ENCODE data around the gene CXorf49. TPM values are rescaled to one million over a fixed set of nuclear protein-coding genes. Genes with fewer than 3 reads are reported as not detected.
A peak's percentile ranks its signal among the peaks of the same experiment; 100 is the strongest.
"Not testable (repeated sequence)": the region's sequence is repeated elsewhere in the genome, so short reads cannot be mapped to it uniquely, and the experiment has no call there.

The CXorf49 gene
- total and polyA plus RNA-seq, 11 donors: not detected

DNA sequence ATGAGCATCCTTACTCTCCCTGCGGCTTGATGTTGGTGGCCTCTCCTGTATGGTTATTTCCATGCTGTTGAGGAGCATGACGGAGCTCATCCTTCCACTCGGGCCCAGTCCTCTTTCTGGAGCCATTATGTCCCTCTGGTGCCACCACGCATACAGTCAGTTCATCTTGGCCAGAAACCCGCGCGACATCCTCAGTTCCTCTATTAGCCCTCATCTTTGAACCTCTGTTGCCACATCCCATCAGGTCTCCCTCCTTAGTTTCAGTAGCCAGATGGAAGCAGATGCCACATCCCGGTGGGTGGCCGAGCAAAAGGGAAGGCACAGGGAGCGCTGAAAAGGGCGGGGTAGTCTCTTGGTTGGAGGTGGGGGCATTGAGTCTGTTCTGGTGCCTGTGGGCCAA, 46.1 kb downstream of the CXorf49 start:
- Histone ChIP-seq H3K36me3 (no peaks in the 10 kb centered on the region), H3K27me3 (no peaks in the 10 kb centered on the region), H3K4me1 (no peaks in the 10 kb centered on the region), H3K27ac (no peak overlapping the region), H3K4me3 (no peak overlapping the region), H3K9me3 (no peaks in the 10 kb centered on the region)
- WGBS, 4 donors: 86 to 93% (median 90%) methylated on average over 11 of the region's 11 CpGs
- DNase-seq (no peak), ATAC-seq (no peak)
- intact Hi-C loops (cut with DNase I): no loop called here
- no peak for TF ChIP-seq POLR2A (IDR thresholded peaks at IDR 0.05)
- no peak for TF ChIP-seq CTCF (IDR thresholded peaks at IDR 0.05)

- peak in 1 of 5 donors; percentile 51 for DNase-seq
- H3K27me3 ChIP-seq: no peaks in the 10 kb centered on the region
- H3K36me3 ChIP-seq: no peaks in the 10 kb centered on the region
- no peak overlapping the region for H3K27ac ChIP-seq
- intact Hi-C loops (cut with DNase I): no loop called here
- 60 to 66% (median 63%) methylated on average over 10 to 12 of the region's 12 CpGs for WGBS, 4 donors
- no peak overlapping the region for H3K4me3 ChIP-seq
- no peaks in the 10 kb centered on the region for H3K9me3 ChIP-seq
- no peaks in the 10 kb centered on the region for H3K4me1 ChIP-seq
- peak in 1 of 4 donors; percentile 62 for ATAC-seq
- TF ChIP-seq CTCF (IDR thresholded peaks at IDR 0.05) (no peak), POLR2A (IDR thresholded peaks at IDR 0.05) (no peak)
These were observed 46.9 kb downstream of the CXorf49 start for GRCh38 chrX:71671043-71671780.

DNA sequence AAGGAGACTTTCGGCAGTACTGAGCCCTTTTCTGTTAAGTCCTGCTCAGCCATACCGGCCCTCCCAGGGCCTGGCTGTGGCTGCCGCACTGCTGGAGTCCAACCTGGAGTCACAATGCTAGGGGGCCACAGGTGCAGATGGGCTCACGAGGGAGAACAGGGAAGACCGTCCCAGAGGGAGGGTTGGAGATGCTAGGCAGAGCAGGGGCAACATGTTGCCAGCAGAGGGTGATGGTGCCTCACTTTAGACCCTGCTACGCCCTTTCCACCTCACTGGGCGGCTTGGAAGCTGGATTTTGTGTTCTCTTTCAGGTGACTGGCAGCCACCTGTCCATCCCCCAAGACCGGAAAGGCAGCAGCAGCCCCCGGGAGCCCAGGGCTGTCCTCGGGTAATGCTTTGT, 48.1 kb downstream of the CXorf49 start:
- TF ChIP-seq CTCF (IDR thresholded peaks at IDR 0.05): peak; percentile 12 to 48 (median 34)
- H3K27ac ChIP-seq; H3K27me3 ChIP-seq; H3K4me1 ChIP-seq; H3K4me3 ChIP-seq; H3K36me3 ChIP-seq; intact Hi-C loops (cut with DNase I); H3K9me3 ChIP-seq; DNase-seq: not testable (repeated sequence)
- peak; percentile 54 to 71 (median 69) for ATAC-seq
- WGBS, 4 donors: 23 to 48% (median 28%) methylated on average over 8 to 10 of the region's 10 CpGs

GRCh38 chrX:71669492-71669891, 48.6 kb downstream of the CXorf49 start:
- Histone ChIP-seq H3K4me1 (no peaks in the 10 kb centered on the region), H3K4me3 (no peak overlapping the region), H3K27me3 (no peaks in the 10 kb centered on the region), H3K27ac (no peak overlapping the region), H3K9me3 (no peaks in the 10 kb centered on the region), H3K36me3 (no peaks in the 10 kb centered on the region)
- ATAC-seq: no peak
- TF ChIP-seq POLR2A (IDR thresholded peaks at IDR 0.05) (no peak), CTCF (IDR thresholded peaks at IDR 0.05) (no peak)
- intact Hi-C loops (cut with DNase I): no loop called here
- no peak for DNase-seq
- 49 to 68% (median 56%) methylated on average over 13 of the region's 13 CpGs for WGBS, 4 donors
